ENCODE measurements around the gene VEGFA.

Gene VEGFA

GRCh38 chr6:43789447-43789846 lies 19.4 kb downstream of the VEGFA start:
- H3K18ac ChIP-seq (ENCODE audit: low read length), result no peak overlapping the region
- no peak for DNase-seq (ENCODE audit: low spot score)
- H3K4me3 ChIP-seq (ENCODE audit: low read length in 2 of 2), result no peak overlapping the region
- no peak overlapping the region for H2AK5ac ChIP-seq (ENCODE audit: low read depth, low read length)
- no peak overlapping the region for H2BK15ac ChIP-seq (ENCODE audit: low read length)
- H2BK120ac ChIP-seq (ENCODE audit: low read depth, low read length), result no peak overlapping the region
- no peaks in the 10 kb centered on the region for H3K4me1 ChIP-seq (ENCODE audit: control insufficient read depth in 2 of 2, insufficient read depth in 1 of 2, low read depth in 1 of 2, low read length in 2 of 2)
- H3K4ac ChIP-seq (ENCODE audit: low read length), result no peak overlapping the region
- H3K4me2 ChIP-seq (ENCODE audit: insufficient read depth, low read length, poor library complexity, severe bottlenecking), result no peak overlapping the region
- no CpG with 5 or more reads among the region's 2 CpGs for WGBS, 2 donors (ENCODE audit: extremely low coverage in 2 of 2, insufficient read length in 2 of 2, insufficient replicate concordance in 1 of 2)
- H3K27ac ChIP-seq (replicated peaks; ENCODE audit: low read length), result no peak overlapping the region
- no peaks in the 10 kb centered on the region for H3K9me3 ChIP-seq (replicated peaks in 1 of 2; ENCODE audit: control insufficient read depth in 2 of 2, insufficient read depth in 1 of 2, low read depth in 1 of 2, low read length in 2 of 2)
- H3K79me1 ChIP-seq (ENCODE audit: low read depth, low read length), result no peaks in the 10 kb centered on the region
- H3K14ac ChIP-seq (ENCODE audit: low read length), result no peak overlapping the region
- no peak overlapping the region for H3K9ac ChIP-seq (ENCODE audit: low read depth, low read length, poor library complexity)
- H4K91ac ChIP-seq (ENCODE audit: low read depth, low read length, poor library complexity), result no peak overlapping the region
- no peak overlapping the region for H4K8ac ChIP-seq (ENCODE audit: low read depth, low read length)
- H3K36me3 ChIP-seq (replicated peaks in 1 of 2; ENCODE audit: control insufficient read depth in 2 of 2, insufficient read depth in 2 of 2, low read length in 2 of 2), result peaks cover 9 to 14% of the 10 kb centered on the region in 2 donors
- no peak overlapping the region for H2AFZ ChIP-seq (ENCODE audit: low read length)
- peaks cover 0 to 19% (median 0%) of the 10 kb centered on the region in 3 experiments for H3K27me3 ChIP-seq (ENCODE audit: control insufficient read depth in 3 of 3, insufficient read depth in 3 of 3, low read depth in 1 of 3, low read length in 3 of 3)
- no peak overlapping the region for H2BK12ac ChIP-seq (ENCODE audit: low read length)
- H2BK5ac ChIP-seq (ENCODE audit: low read length), result no peak overlapping the region
- H3K23ac ChIP-seq (ENCODE audit: low read depth, low read length, poor library complexity), result no peak overlapping the region

DNA sequence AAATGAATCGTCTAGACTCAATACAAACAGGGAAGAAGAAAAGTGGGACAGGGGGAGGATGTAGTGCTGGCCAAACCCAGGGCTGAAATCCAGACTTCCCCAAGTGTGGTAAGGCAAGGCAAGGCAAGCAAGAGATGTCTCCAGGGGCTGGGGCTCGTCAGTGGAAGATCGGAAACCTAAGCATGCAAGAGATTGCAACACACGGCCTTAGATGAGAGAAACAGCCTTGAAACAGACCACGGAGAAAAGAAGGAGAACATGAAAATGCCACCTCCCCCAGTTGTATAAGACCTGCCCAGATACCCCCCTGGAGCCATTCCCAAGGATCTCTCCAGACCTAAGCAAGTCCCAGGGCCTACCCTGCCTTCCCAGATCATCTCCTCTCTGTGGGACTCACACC lies 20.0 kb downstream of the VEGFA start:
- DNase-seq (ENCODE audit: low spot score), result no peak
- H3K18ac ChIP-seq (ENCODE audit: low read length), result no peak overlapping the region
- H3K79me1 ChIP-seq (ENCODE audit: low read depth, low read length), result no peaks in the 10 kb centered on the region
- H3K4me2 ChIP-seq (ENCODE audit: insufficient read depth, low read length, poor library complexity, severe bottlenecking), result no peak overlapping the region
- H3K4me1 ChIP-seq (ENCODE audit: control insufficient read depth in 2 of 2, insufficient read depth in 1 of 2, low read depth in 1 of 2, low read length in 2 of 2), result no peaks in the 10 kb centered on the region
- no peak overlapping the region for H3K27ac ChIP-seq (replicated peaks; ENCODE audit: low read length)
- H3K23ac ChIP-seq (ENCODE audit: low read depth, low read length, poor library complexity), result no peak overlapping the region
- H3K9me3 ChIP-seq (replicated peaks in 1 of 2; ENCODE audit: control insufficient read depth in 2 of 2, insufficient read depth in 1 of 2, low read depth in 1 of 2, low read length in 2 of 2), result no peaks in the 10 kb centered on the region
- H3K27me3 ChIP-seq (ENCODE audit: control insufficient read depth in 3 of 3, insufficient read depth in 3 of 3, low read depth in 1 of 3, low read length in 3 of 3), result peaks cover 0 to 24% (median 0%) of the 10 kb centered on the region in 3 experiments
- WGBS, 2 donors (ENCODE audit: extremely low coverage in 2 of 2, insufficient read length in 2 of 2, insufficient replicate concordance in 1 of 2), result no CpG with 5 or more reads among the region's 5 CpGs
- no peak overlapping the region for H2AK5ac ChIP-seq (ENCODE audit: low read depth, low read length)
- H4K91ac ChIP-seq (ENCODE audit: low read depth, low read length, poor library complexity), result no peak overlapping the region
- peaks cover 5 to 10% of the 10 kb centered on the region in 2 donors for H3K36me3 ChIP-seq (replicated peaks in 1 of 2; ENCODE audit: control insufficient read depth in 2 of 2, insufficient read depth in 2 of 2, low read length in 2 of 2)
- H2BK15ac ChIP-seq (ENCODE audit: low read length), result no peak overlapping the region
- H3K14ac ChIP-seq (ENCODE audit: low read length), result no peak overlapping the region
- no peak overlapping the region for H2BK120ac ChIP-seq (ENCODE audit: low read depth, low read length)
- H3K4ac ChIP-seq (ENCODE audit: low read length), result no peak overlapping the region
- no peak overlapping the region for H2BK12ac ChIP-seq (ENCODE audit: low read length)
- no peak overlapping the region for H2AFZ ChIP-seq (ENCODE audit: low read length)
- H4K8ac ChIP-seq (ENCODE audit: low read depth, low read length), result no peak overlapping the region
- no peak overlapping the region for H3K4me3 ChIP-seq (ENCODE audit: low read length in 2 of 2)
- no peak overlapping the region for H3K9ac ChIP-seq (ENCODE audit: low read depth, low read length, poor library complexity)
- H2BK5ac ChIP-seq (ENCODE audit: low read length), result no peak overlapping the region

DNA sequence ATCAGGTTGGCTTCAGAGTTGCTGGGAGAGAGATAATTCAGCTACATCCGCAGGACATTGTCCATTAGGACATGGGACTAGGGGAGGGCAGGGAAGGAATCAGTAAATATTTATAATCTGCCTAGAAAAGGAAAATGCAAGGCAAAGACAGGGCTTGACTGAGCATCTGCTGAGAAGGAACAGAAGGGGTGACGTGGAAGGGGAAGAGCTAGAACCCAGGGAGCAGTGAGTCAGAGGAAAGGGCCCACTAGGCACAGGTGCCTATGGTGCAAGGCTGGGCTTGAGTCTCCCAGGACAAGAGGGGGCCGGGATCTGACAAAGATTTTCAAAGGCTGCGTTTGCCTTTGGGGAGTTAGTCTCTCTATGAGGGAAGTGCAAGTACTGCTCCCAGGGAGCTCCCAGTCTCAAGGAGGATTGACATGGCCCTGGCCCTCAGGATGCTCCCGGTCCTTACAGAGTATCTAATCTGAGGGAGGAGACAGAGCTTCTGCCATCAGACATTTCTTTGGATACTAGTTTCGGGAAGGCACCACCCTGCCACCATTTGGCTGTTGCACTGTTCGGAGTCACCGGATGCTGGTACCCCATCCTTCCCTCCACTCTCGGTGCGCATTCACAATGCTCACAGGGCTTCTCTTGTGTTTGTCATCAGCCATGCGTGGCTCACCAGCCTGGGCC lies 21.9 kb downstream of the VEGFA start:
- H4K91ac ChIP-seq (ENCODE audit: low read depth, low read length, poor library complexity), result no peak overlapping the region
- no peak for DNase-seq (ENCODE audit: low spot score)
- no peak overlapping the region for H2BK120ac ChIP-seq (ENCODE audit: low read depth, low read length)
- peaks cover 0 to 3% of the 10 kb centered on the region in 2 donors for H3K4me1 ChIP-seq (ENCODE audit: control insufficient read depth in 2 of 2, insufficient read depth in 1 of 2, low read depth in 1 of 2, low read length in 2 of 2)
- H3K4me2 ChIP-seq (ENCODE audit: insufficient read depth, low read length, poor library complexity, severe bottlenecking), result no peak overlapping the region
- H3K4ac ChIP-seq (ENCODE audit: low read length), result no peak overlapping the region
- no peaks in the 10 kb centered on the region for H3K36me3 ChIP-seq (replicated peaks in 1 of 2; ENCODE audit: control insufficient read depth in 2 of 2, insufficient read depth in 2 of 2, low read length in 2 of 2)
- H2AK5ac ChIP-seq (ENCODE audit: low read depth, low read length), result no peak overlapping the region
- H3K9ac ChIP-seq (ENCODE audit: low read depth, low read length, poor library complexity), result no peak overlapping the region
- H3K23ac ChIP-seq (ENCODE audit: low read depth, low read length, poor library complexity), result no peak overlapping the region
- H2BK15ac ChIP-seq (ENCODE audit: low read length), result no peak overlapping the region
- no peak overlapping the region for H3K14ac ChIP-seq (ENCODE audit: low read length)
- no peak overlapping the region for H3K27ac ChIP-seq (replicated peaks; ENCODE audit: low read length)
- peaks cover 0 to 27% (median 0%) of the 10 kb centered on the region in 3 experiments for H3K27me3 ChIP-seq (ENCODE audit: control insufficient read depth in 3 of 3, insufficient read depth in 3 of 3, low read depth in 1 of 3, low read length in 3 of 3)
- H3K18ac ChIP-seq (ENCODE audit: low read length), result no peak overlapping the region
- no peak overlapping the region for H4K8ac ChIP-seq (ENCODE audit: low read depth, low read length)
- H2BK5ac ChIP-seq (ENCODE audit: low read length), result no peak overlapping the region
- no peak overlapping the region for H2BK12ac ChIP-seq (ENCODE audit: low read length)
- no peak overlapping the region for H2AFZ ChIP-seq (ENCODE audit: low read length)
- no peaks in the 10 kb centered on the region for H3K9me3 ChIP-seq (replicated peaks in 1 of 2; ENCODE audit: control insufficient read depth in 2 of 2, insufficient read depth in 1 of 2, low read depth in 1 of 2, low read length in 2 of 2)
- no peak overlapping the region for H3K4me3 ChIP-seq (ENCODE audit: low read length in 2 of 2)
- WGBS, 2 donors (ENCODE audit: extremely low coverage in 2 of 2, insufficient read length in 2 of 2, insufficient replicate concordance in 1 of 2), result no CpG with 5 or more reads among the region's 11 CpGs
- H3K79me1 ChIP-seq (ENCODE audit: low read depth, low read length), result no peaks in the 10 kb centered on the region

- Histone ChIP-seq H2BK12ac (ENCODE audit: low read length) (no peak overlapping the region), H3K23ac (ENCODE audit: low read depth, low read length, poor library complexity) (no peak overlapping the region), H3K18ac (ENCODE audit: low read length) (no peak overlapping the region), H3K27ac (replicated peaks; ENCODE audit: low read length) (no peak overlapping the region), H3K4ac (ENCODE audit: low read length) (no peak overlapping the region), H3K79me1 (ENCODE audit: low read depth, low read length) (no peaks in the 10 kb centered on the region), H4K91ac (ENCODE audit: low read depth, low read length, poor library complexity) (no peak overlapping the region), H2AK5ac (ENCODE audit: low read depth, low read length) (peak overlapping the region; percentile 72), H3K9me3 (replicated peaks in 1 of 2; ENCODE audit: control insufficient read depth in 2 of 2, insufficient read depth in 1 of 2, low read depth in 1 of 2, low read length in 2 of 2) (no peaks in the 10 kb centered on the region), H2BK15ac (ENCODE audit: low read length) (no peak overlapping the region), H3K27me3 (ENCODE audit: control insufficient read depth in 3 of 3, insufficient read depth in 3 of 3, low read depth in 1 of 3, low read length in 3 of 3) (peaks cover 0 to 31% (median 0%) of the 10 kb centered on the region in 3 experiments), H2BK5ac (ENCODE audit: low read length) (no peak overlapping the region), H3K4me3 (ENCODE audit: low read length in 2 of 2) (no peak overlapping the region), H2AFZ (ENCODE audit: low read length) (no peak overlapping the region), H3K36me3 (replicated peaks in 1 of 2; ENCODE audit: control insufficient read depth in 2 of 2, insufficient read depth in 2 of 2, low read length in 2 of 2) (no peaks in the 10 kb centered on the region), H3K4me1 (ENCODE audit: control insufficient read depth in 2 of 2, insufficient read depth in 1 of 2, low read depth in 1 of 2, low read length in 2 of 2) (peaks cover 0 to 3% of the 10 kb centered on the region in 2 donors), H2BK120ac (ENCODE audit: low read depth, low read length) (no peak overlapping the region), H4K8ac (ENCODE audit: low read depth, low read length) (no peak overlapping the region), H3K14ac (ENCODE audit: low read length) (no peak overlapping the region), H3K9ac (ENCODE audit: low read depth, low read length, poor library complexity) (no peak overlapping the region), H3K4me2 (ENCODE audit: insufficient read depth, low read length, poor library complexity, severe bottlenecking) (no peak overlapping the region)
- DNase-seq (ENCODE audit: low spot score), result no peak
- WGBS, 2 donors (ENCODE audit: extremely low coverage in 2 of 2, insufficient read length in 2 of 2, insufficient replicate concordance in 1 of 2), result no CpG with 5 or more reads among the region's 5 CpGs
These were observed 23.3 kb downstream of the VEGFA start for GRCh38 chr6:43793154-43793874.
